GM18505 (cell line): Measurements from ENCODE around the gene ZNF320.
"Not testable (repeated sequence)": the region's sequence is repeated elsewhere in the genome, so short reads cannot be mapped to it uniquely, and the experiment has no call there.

Source experiments
- ATAC-seq: cut with Tn5 transposase; IDR thresholded peaks from one replicate; pipeline ENCODE4 v1.9.1; 2021; ENCODE audit not compliant: unreplicated experiment
- POLR2A ChIP-seq: IDR thresholded peaks from 4 replicates; pipeline ENCODE4 v1.6.1; 2011; ENCODE audit warnings: borderline replicate concordance; ENCODE audit not compliant: insufficient read depth, insufficient read length; ENCODE audit errors: extremely low read depth

The ZNF320 gene

GRCh38 chr19:52896431-52897137 lies 851 bp downstream of the ZNF320 start:
- no peak for ATAC-seq
- TF ChIP-seq POLR2A, result no peak

- ATAC-seq, result no peak
- TF ChIP-seq POLR2A, result no peak
Measured at GRCh38 chr19:52891336-52891735, 6.1 kb downstream of the ZNF320 start.

GRCh38 chr19:52889931-52890330 lies 7.5 kb downstream of the ZNF320 start:
- ATAC-seq, result no peak
- no peak for TF ChIP-seq POLR2A

- TF ChIP-seq POLR2A, result no peak
- ATAC-seq, result no peak
Measured at GRCh38 chr19:52889076-52889475, 8.4 kb downstream of the ZNF320 start.

GRCh38 chr19:52880895-52881389 lies 16.5 kb downstream of the ZNF320 start:
- no peak for ATAC-seq
- no peak for TF ChIP-seq POLR2A

- not testable (repeated sequence) for ATAC-seq
Measured at GRCh38 chr19:52872996-52873395, 24.4 kb downstream of the ZNF320 start.

- TF ChIP-seq POLR2A, result no peak
- no peak for ATAC-seq
Measured at GRCh38 chr19:52871466-52871865, 26.0 kb downstream of the ZNF320 start.

- ATAC-seq, result not testable (repeated sequence)
Measured at GRCh38 chr19:52868031-52868430, 29.4 kb downstream of the ZNF320 start.

GRCh38 chr19:52857378-52858191 lies 39.9 kb downstream of the ZNF320 start, which contains the start of gene ZNF468:
ZNF468 (minus strand) TSS chr19:52857619; CDS start chr19:52854272, 3,347 bp downstream.
- peak; percentile 87 for TF ChIP-seq POLR2A
- peak; percentile 98 for ATAC-seq

- ATAC-seq, result peak; percentile 8
Measured at GRCh38 chr19:52856540-52857377, 40.7 kb downstream of the ZNF320 start.
